ENCODE data around the gene HOTAIR.

HOTAIR gene

GRCh38 chr12:53966385-53967133 is 8.2 kb downstream of the HOTAIR start:
- TF ChIP-seq CTBP1 (IDR thresholded peaks at IDR 0.05; ENCODE audit: borderline replicate concordance) (no peak), ELF4 (IDR thresholded peaks at IDR 0.05) (no peak)
- ChIA-PET CTCF (interaction anchor here (1.4 to 2.9 kb wide), 3 partner anchors 10 to 210 kb away, joined by 4 to 7 read pairs (median 5); no protein-coding TSS in a partner anchor), POLR2A (interaction anchor here (1.1 to 3.7 kb wide), 3 partner anchors 12 to 19 kb away, joined by 3 to 12 read pairs (median 3); no protein-coding TSS in a partner anchor)
- no peak for DNase-seq (ENCODE audit: extremely low spot score)

- DNase-seq (ENCODE audit: extremely low spot score): no peak
- TF ChIP-seq CTBP1 (IDR thresholded peaks at IDR 0.05; ENCODE audit: borderline replicate concordance) (no peak), NFRKB (IDR thresholded peaks at IDR 0.05) (no peak), HDGF (IDR thresholded peaks at IDR 0.05; ENCODE audit: borderline replicate concordance) (no peak), BHLHE40 (IDR thresholded peaks at IDR 0.05; ENCODE audit: borderline replicate concordance) (no peak), TARDBP (IDR thresholded peaks at IDR 0.05) (no peak), FOXA1 (IDR thresholded peaks at IDR 0.05) (no peak), ELF4 (IDR thresholded peaks at IDR 0.05) (no peak), L3MBTL2 (conservative IDR thresholded peaks at IDR 0.05) (no peak), FOXM1 (IDR thresholded peaks at IDR 0.05; ENCODE audit: borderline replicate concordance) (no peak), ZNF384 (IDR thresholded peaks at IDR 0.05) (no peak), SP1 (IDR thresholded peaks at IDR 0.05) (no peak), LEF1 (IDR thresholded peaks at IDR 0.05; ENCODE audit: borderline replicate concordance) (no peak), SUZ12 (IDR thresholded peaks at IDR 0.05) (no peak), FOXK2 (IDR thresholded peaks at IDR 0.05) (no peak), PKNOX1 (IDR thresholded peaks at IDR 0.05) (no peak)
Observed at GRCh38 chr12:53966085-53966384, 8.7 kb downstream of the HOTAIR start.

GRCh38 chr12:53965281-53966084 is 9.3 kb downstream of the HOTAIR start:
- DNase-seq (ENCODE audit: extremely low spot score): peak; percentile 46
- POLR2A ChIA-PET: interaction anchor here (0.7 to 1.4 kb wide), 7 partner anchors 9 to 43 kb away, joined by 3 to 4 read pairs (median 3); partner anchors contain the start of genes HOXC12 and HOXC8
- CTCF ChIA-PET: interaction anchor here (0.9 to 2.9 kb wide), 2 partner anchors 12 to 13 kb away, joined by 3 to 7 read pairs; no protein-coding TSS in a partner anchor
- TF ChIP-seq CTBP1 (IDR thresholded peaks at IDR 0.05; ENCODE audit: borderline replicate concordance) (0 out of 2 replicates have a peak, but pooled peaks have one; percentile 8), ZNF384 (IDR thresholded peaks at IDR 0.05) (no peak), L3MBTL2 (conservative IDR thresholded peaks at IDR 0.05) (peak; percentile 28; the same call in 1 of the 2 replicates)

More at GRCh38 chr12:53966085-53966384, 8.7 kb downstream of the HOTAIR start:
- ChIA-PET CTCF (interaction anchor here (2.9 kb wide), 1 partner anchor 13 kb away, joined by 7 read pairs; no protein-coding TSS in a partner anchor), POLR2A (interaction anchor here (1.1 to 3.7 kb wide), 5 partner anchors 12 to 25 kb away, joined by 3 to 12 read pairs (median 3); partner anchors contain the start of gene HOXC12)

GRCh38 chr12:53964315-53964713 is 10.4 kb downstream of the HOTAIR start:
- no peak for DNase-seq (ENCODE audit: extremely low spot score)
- no peak for TF ChIP-seq ELF4 (IDR thresholded peaks at IDR 0.05)
- TF ChIP-seq L3MBTL2 (conservative IDR thresholded peaks at IDR 0.05): no peak
- no peak for TF ChIP-seq ZNF384 (IDR thresholded peaks at IDR 0.05)
- no peak for TF ChIP-seq FOXA1 (IDR thresholded peaks at IDR 0.05)
- TF ChIP-seq LEF1 (IDR thresholded peaks at IDR 0.05; ENCODE audit: borderline replicate concordance): no peak
- TF ChIP-seq CTBP1 (IDR thresholded peaks at IDR 0.05; ENCODE audit: borderline replicate concordance): no peak; the same call in 1 of the 2 replicates
- no peak for TF ChIP-seq BHLHE40 (IDR thresholded peaks at IDR 0.05; ENCODE audit: borderline replicate concordance)
- no peak for TF ChIP-seq TARDBP (IDR thresholded peaks at IDR 0.05)
- ChIA-PET POLR2A (interaction anchor here (0.6 to 2.1 kb wide), 9 partner anchors 10 to 287 kb away, joined by 3 to 11 read pairs (median 3); partner anchors contain the start of genes HOXC10, HOXC12 and HOXC8), CTCF (interaction anchor here (1.0 to 2.9 kb wide), 3 partner anchors 11 to 218 kb away, joined by 3 to 7 read pairs (median 4); partner anchors contain the start of gene HOXC13)

DNA sequence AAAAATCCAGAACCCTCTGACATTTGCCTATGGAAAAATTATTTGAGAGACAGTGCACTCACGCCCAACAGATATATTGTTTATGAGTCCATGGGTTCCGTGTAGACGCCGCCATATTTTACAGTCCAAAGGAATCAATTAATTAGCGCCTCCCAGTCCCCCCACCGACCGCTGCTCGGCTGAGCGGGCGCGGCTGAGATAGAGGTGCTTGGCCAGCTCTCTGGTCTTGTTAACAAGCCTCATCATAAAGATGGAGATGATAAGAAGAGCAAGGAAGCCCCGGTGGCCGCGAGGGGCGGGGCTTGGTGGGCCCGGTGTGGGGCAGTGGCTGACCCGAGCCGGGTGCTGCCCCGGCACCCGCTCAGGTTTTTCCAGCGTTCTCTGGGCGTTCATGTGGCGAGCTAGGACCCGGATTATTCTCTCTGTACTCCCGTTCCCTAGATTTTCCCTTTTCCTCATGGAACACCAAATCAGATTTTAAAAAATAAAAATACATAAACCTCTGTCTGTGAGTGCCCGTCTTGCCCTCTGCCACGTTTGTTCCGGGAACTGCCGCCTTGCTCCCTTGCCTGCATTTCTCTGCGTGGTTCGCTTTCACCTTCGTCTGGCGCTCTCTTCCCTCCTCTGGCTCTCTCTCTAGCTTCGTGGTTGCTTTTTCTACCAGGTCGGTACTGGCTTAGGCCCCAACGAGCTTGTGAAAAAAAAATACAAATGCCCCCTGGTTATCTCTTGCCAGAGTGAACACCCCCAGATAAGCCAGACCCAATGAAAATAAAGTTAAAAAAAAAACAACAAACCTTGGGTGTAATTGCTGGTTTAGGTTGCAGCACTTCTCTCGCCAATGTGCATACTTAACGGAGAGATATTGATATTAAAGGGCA is 11.1 kb downstream of the HOTAIR start:
- peak; percentile 38 for DNase-seq (ENCODE audit: extremely low spot score)
- POLR2A ChIA-PET: interaction anchor here (0.6 to 2.1 kb wide), 12 partner anchors 9 to 287 kb away, joined by 3 to 11 read pairs (median 4); partner anchors contain the start of genes HOXC10 and HOXC12
- TF ChIP-seq NFRKB (IDR thresholded peaks at IDR 0.05): no peak
- peak; percentile 66 for TF ChIP-seq L3MBTL2 (conservative IDR thresholded peaks at IDR 0.05)
- CTCF ChIA-PET: interaction anchor here (1.0 to 2.9 kb wide), 5 partner anchors 11 to 218 kb away, joined by 3 to 7 read pairs (median 3); partner anchors contain the start of genes HOXC10 and HOXC13

DNA sequence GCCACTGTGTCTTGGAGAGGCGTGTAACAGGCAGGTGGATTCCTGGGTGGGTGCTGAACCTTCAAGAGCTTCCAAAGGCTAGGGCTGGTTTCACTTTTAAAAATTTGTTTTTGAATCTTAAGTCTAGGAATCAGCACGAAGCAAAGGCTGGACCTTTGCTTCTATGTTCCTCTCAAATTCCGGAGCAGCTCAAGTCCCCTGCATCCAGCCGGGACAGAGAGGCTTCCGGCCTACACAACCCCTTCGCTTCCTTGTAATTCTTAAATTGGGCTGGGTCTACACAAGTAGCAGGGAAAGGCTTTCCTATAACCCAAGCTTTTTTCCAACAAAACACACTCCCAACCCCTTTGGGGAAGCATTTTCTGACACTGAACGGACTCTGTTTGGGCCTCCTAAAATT is 11.7 kb downstream of the HOTAIR start:
- ChIA-PET CTCF (interaction anchor here (1.2 to 1.4 kb wide), 2 partner anchors 22 to 25 kb away, joined by 3 read pairs; partner anchors contain the start of gene HOXC10), POLR2A (interaction anchor here (0.7 to 2.1 kb wide), 11 partner anchors 8 to 286 kb away, joined by 3 to 11 read pairs (median 4); partner anchors contain the start of gene HOXC12)
- TF ChIP-seq FOXM1 (IDR thresholded peaks at IDR 0.05; ENCODE audit: borderline replicate concordance) (no peak), FOXK2 (IDR thresholded peaks at IDR 0.05) (no peak), BHLHE40 (IDR thresholded peaks at IDR 0.05; ENCODE audit: borderline replicate concordance) (no peak), ZNF384 (IDR thresholded peaks at IDR 0.05) (no peak), TARDBP (IDR thresholded peaks at IDR 0.05) (no peak), PKNOX1 (IDR thresholded peaks at IDR 0.05) (no peak), ARNT (IDR thresholded peaks at IDR 0.05) (no peak), HDGF (IDR thresholded peaks at IDR 0.05; ENCODE audit: borderline replicate concordance) (no peak), FOXA1 (IDR thresholded peaks at IDR 0.05) (no peak), LEF1 (IDR thresholded peaks at IDR 0.05; ENCODE audit: borderline replicate concordance) (no peak), SUZ12 (IDR thresholded peaks at IDR 0.05) (no peak), CTBP1 (IDR thresholded peaks at IDR 0.05; ENCODE audit: borderline replicate concordance) (no peak), ELF4 (IDR thresholded peaks at IDR 0.05) (no peak), L3MBTL2 (conservative IDR thresholded peaks at IDR 0.05) (no peak), NFRKB (IDR thresholded peaks at IDR 0.05) (no peak), SP1 (IDR thresholded peaks at IDR 0.05) (no peak)
- DNase-seq (ENCODE audit: extremely low spot score): no peak

Measured in HEK293T (cell line).